Amniotic epithelial cell (primary cell): Measurements from ENCODE around the gene HPCAL1.

ENCODE experiments used
- DNase-seq: peaks from one replicate; pipeline ENCODE4 v3.0.0-alpha.2; 2010; ENCODE audit warnings: low read depth

HPCAL1 gene

GRCh38 chr2:10425699-10426098 lies 123.0 kb downstream of the HPCAL1 start:
- DNase-seq: no peak

- DNase-seq: peak; percentile 23
Observed at GRCh38 chr2:10426726-10427617, 124.3 kb downstream of the HPCAL1 start.

- no peak for DNase-seq
Observed at GRCh38 chr2:10427618-10427949, 124.9 kb downstream of the HPCAL1 start.

- DNase-seq: no peak
Observed at GRCh38 chr2:10428355-10428754, 125.7 kb downstream of the HPCAL1 start.

GRCh38 chr2:10428924-10429323 lies 126.2 kb downstream of the HPCAL1 start:
- DNase-seq: no peak

- no peak for DNase-seq
Observed at GRCh38 chr2:10430886-10431622, 128.3 kb downstream of the HPCAL1 start.

GRCh38 chr2:10431797-10432196 lies 129.1 kb downstream of the HPCAL1 start:
- no peak for DNase-seq

GRCh38 chr2:10432311-10433181 lies 129.8 kb downstream of the HPCAL1 start:
- DNase-seq: no peak

GRCh38 chr2:10433264-10433946 lies 130.7 kb downstream of the HPCAL1 start:
- DNase-seq: no peak

GRCh38 chr2:10433947-10434885 lies 131.5 kb downstream of the HPCAL1 start:
- no peak for DNase-seq

- peak; percentile 44 for DNase-seq
Observed at GRCh38 chr2:10434886-10435819, 132.4 kb downstream of the HPCAL1 start.

GRCh38 chr2:10435820-10436204 lies 133.1 kb downstream of the HPCAL1 start:
- DNase-seq: no peak

GRCh38 chr2:10436583-10437110 lies 133.9 kb downstream of the HPCAL1 start:
- DNase-seq: no peak

- DNase-seq: no peak
Observed at GRCh38 chr2:10437806-10438205, 135.1 kb downstream of the HPCAL1 start.

- DNase-seq: no peak
Observed at GRCh38 chr2:10438688-10439087, 136.0 kb downstream of the HPCAL1 start.

- DNase-seq: no peak
Observed at GRCh38 chr2:10439185-10439879, 136.6 kb downstream of the HPCAL1 start.

- no peak for DNase-seq
Observed at GRCh38 chr2:10439971-10440370, 137.3 kb downstream of the HPCAL1 start.

- DNase-seq: no peak
Observed at GRCh38 chr2:10440736-10441135, 138.0 kb downstream of the HPCAL1 start.

- DNase-seq: peak; percentile 14
Observed at GRCh38 chr2:10441948-10442347, 139.2 kb downstream of the HPCAL1 start.
